HCT116 (cell line): ENCODE measurements around the gene SLC38A2. TPM values are rescaled to one million over a fixed set of nuclear protein-coding genes. Genes with fewer than 3 reads are reported as not detected.

ENCODE experiments used
- ATAC-seq: fragments of 200-7000 bp; cut with Tn5 transposase; 2 replicates; pipeline ENCODE4 v1.9.1; 2020; ENCODE audit warnings: mild to moderate bottlenecking, moderate library complexity
- BruUV-seq: library from RNA; stranded (reverse); fragments of 400-500 nt; replicated peaks from 2 replicates; lab custom pipeline; 2021; lab: Mats Ljungman, UMichigan
- CTCF ChIA-PET: fragments of 300-600 bp; sonication (Branson Sonifier 250); formaldehyde crosslinking; loops from one replicate; lab custom pipeline; 2021; ENCODE audit warnings: antibody characterized with exemption; lab: Charles Lee
- POLR2A ChIA-PET: fragments of 300-600, 350-600 bp; sonication (Branson Sonifier 250); formaldehyde crosslinking; loops from one replicate; lab custom pipeline; 2021; ENCODE audit warnings: antibody characterized with exemption; lab: Charles Lee
- RAD21 ChIA-PET, 2 experiments: fragments of 300-600 bp; sonication (Branson Sonifier 250); formaldehyde crosslinking; loops; one replicate each; lab custom pipeline; 2023; ENCODE audit warnings: low total read pairs in 2 of 2; ENCODE audit not compliant: uncharacterized antibody in 2 of 2, unreplicated experiment in 2 of 2, low non-redundant PET in 1 of 2; lab: Charles Lee
- DNase-seq: peaks from one replicate; pipeline ENCODE4 v3.0.0-alpha.2; 2010; ENCODE audit warnings: low read depth, low spot score
- H2AFZ ChIP-seq: fragments of 200-600 bp; shearing (Covaris generic), sonication (generic); 2 replicates; pipeline ENCODE4 v1.6.1; 2017; ENCODE audit warnings: low read depth, mixed run types, mixed read lengths, antibody characterized with exemption, low read length; ENCODE audit not compliant: poor library complexity, severe bottlenecking
- H3K27ac ChIP-seq: 2 replicates; pipeline ENCODE4 v1.5.1; 2012; ENCODE audit warnings: low read depth, low read length
- H3K27me3 ChIP-seq: fragments of 200-600 bp; sonication (generic); 2 replicates; pipeline ENCODE4 v1.6.1; 2016; ENCODE audit warnings: mixed run types, low read length, mixed read lengths; ENCODE audit not compliant: insufficient read depth
- H3K36me3 ChIP-seq, 2 experiments: fragments of 200-500 bp in 1 of 2; fragments of 200-600 bp in 1 of 2; sonication (Bioruptor generic) in 1 of 2; sonication (generic) in 1 of 2; 2 replicates each; pipeline versions ENCODE4 v1.5.1 to v1.6.1; 2014 to 2016; ENCODE audit warnings: low read length in 2 of 2, inconsistent platforms in 1 of 2, mixed read lengths in 1 of 2, mixed run types in 1 of 2; ENCODE audit not compliant: insufficient read depth in 2 of 2, control insufficient read depth in 1 of 2
- H3K4me1 ChIP-seq, 2 experiments: fragments of 200-600 bp in 1 of 2; sonication (generic) in 1 of 2; 2 replicates each; pipeline versions ENCODE4 v1.5.1 to v1.6.1; 2012 to 2017; ENCODE audit warnings: low read length in 2 of 2, inconsistent platforms in 1 of 2, mild to moderate bottlenecking in 1 of 2, mixed read lengths in 1 of 2, mixed run types in 1 of 2, moderate library complexity in 1 of 2; ENCODE audit not compliant: insufficient read depth in 2 of 2, control insufficient read depth in 1 of 2
- H3K4me2 ChIP-seq: fragments of 200-600 bp; sonication (generic); 2 replicates; pipeline ENCODE4 v1.6.1; 2017; ENCODE audit warnings: mixed run types, low read length, mixed read lengths
- H3K4me3 ChIP-seq, 2 experiments: fragments of 200-600 bp in 1 of 2; sonication (generic) in 1 of 2; replicated peaks in 1 of 2; 2 replicates each; pipeline ENCODE4 v1.5.1; 2011 to 2016; ENCODE audit warnings: low read length in 2 of 2, control low read depth in 1 of 2, low read depth in 1 of 2, mild to moderate bottlenecking in 1 of 2, mixed read lengths in 1 of 2, mixed run types in 1 of 2
- H3K79me2 ChIP-seq: fragments of 200-600 bp; sonication (generic); 2 replicates; pipeline ENCODE4 v1.6.1; 2017; ENCODE audit warnings: mild to moderate bottlenecking, mixed run types, low read length, moderate library complexity, mixed read lengths; ENCODE audit not compliant: insufficient read depth
- H3K9ac ChIP-seq: fragments of 200-600 bp; sonication (generic); 2 replicates; pipeline ENCODE4 v1.6.1; 2016; ENCODE audit warnings: low read length, mixed read lengths
- H3K9me2 ChIP-seq: fragments of 200-600 bp; sonication (generic), shearing (Covaris generic); 2 replicates; pipeline ENCODE4 v1.6.1; 2017; ENCODE audit warnings: mixed run types, mild to moderate bottlenecking, moderate library complexity; ENCODE audit not compliant: insufficient read depth
- H3K9me3 ChIP-seq, 2 experiments: fragments of 200-500 bp in 1 of 2; fragments of 200-600 bp in 1 of 2; sonication (Bioruptor generic) in 1 of 2; sonication (generic) in 1 of 2; 2 replicates each; pipeline ENCODE4 v1.6.1; 2014 to 2017; ENCODE audit warnings: low read length in 2 of 2, mixed read lengths in 2 of 2, inconsistent platforms in 1 of 2, low read depth in 1 of 2, mild to moderate bottlenecking in 1 of 2, mixed run types in 1 of 2, moderate library complexity in 1 of 2; ENCODE audit not compliant: control insufficient read depth in 1 of 2, insufficient read depth in 1 of 2
- H4K20me1 ChIP-seq: fragments of 200-600 bp; sonication (generic), shearing (Covaris generic); 2 replicates; pipeline ENCODE4 v1.6.1; 2017; ENCODE audit warnings: mixed run types, mild to moderate bottlenecking, moderate library complexity; ENCODE audit not compliant: insufficient read depth
- CBX3 ChIP-seq: IDR thresholded peaks from 2 replicates; pipeline ENCODE4 v1.6.1; 2012; ENCODE audit warnings: low read depth
- CEBPB ChIP-seq: IDR thresholded peaks from 2 replicates; pipeline ENCODE4 v1.6.1; 2012; ENCODE audit warnings: low read depth
- CTCF ChIP-seq, 3 experiments: fragments of 200-600 bp in 1 of 3; sonication (generic) in 1 of 3; IDR thresholded peaks in 2 of 3; conservative IDR thresholded peaks in 1 of 3; 2 replicates each; pipeline ENCODE4 v1.5.1; 2012 to 2017; ENCODE audit warnings: low read depth in 2 of 3, low read length in 2 of 3, antibody characterized with exemption in 1 of 3, borderline replicate concordance in 1 of 3, control low read depth in 1 of 3, mild to moderate bottlenecking in 1 of 3, mixed read lengths in 1 of 3, mixed run types in 1 of 3, moderate library complexity in 1 of 3; ENCODE audit not compliant: insufficient read depth in 1 of 3
- EGR1 ChIP-seq: IDR thresholded peaks from 2 replicates; pipeline ENCODE4 v1.6.1; 2012; ENCODE audit warnings: low read depth
- ELF1 ChIP-seq: IDR thresholded peaks from 2 replicates; pipeline ENCODE4 v1.6.1; 2012; ENCODE audit warnings: low read depth, borderline replicate concordance
- EZH2 ChIP-seq: fragments of 200-600 bp; sonication (generic); IDR thresholded peaks from 2 replicates; pipeline ENCODE4 v1.6.1; 2017; ENCODE audit warnings: antibody characterized with exemption, mixed run types
- FOSL1 ChIP-seq: IDR thresholded peaks from 2 replicates; pipeline ENCODE4 v1.6.1; 2012; ENCODE audit warnings: low read depth
- JUND ChIP-seq: IDR thresholded peaks from 2 replicates; pipeline ENCODE4 v1.6.1; 2012
- MAX ChIP-seq: IDR thresholded peaks from 2 replicates; pipeline ENCODE4 v1.6.1; 2012
- RAD21 ChIP-seq: IDR thresholded peaks from 2 replicates; pipeline ENCODE4 v1.6.1; 2012; ENCODE audit warnings: low read depth, mild to moderate bottlenecking
- REST ChIP-seq: IDR thresholded peaks from 2 replicates; pipeline ENCODE4 v1.6.1; 2012; ENCODE audit warnings: low read depth
- SIN3A ChIP-seq: IDR thresholded peaks from 2 replicates; pipeline ENCODE4 v1.6.1; 2012; ENCODE audit warnings: low read depth
- SP1 ChIP-seq: IDR thresholded peaks from 2 replicates; pipeline ENCODE4 v1.6.1; 2012; ENCODE audit warnings: low read depth
- SRF ChIP-seq: IDR thresholded peaks from 2 replicates; pipeline ENCODE4 v1.6.1; 2012; ENCODE audit warnings: low read depth
- TCF7L2 ChIP-seq: IDR thresholded peaks from 2 replicates; pipeline ENCODE4 v1.7.0; 2011; ENCODE audit warnings: borderline replicate concordance, inconsistent platforms; ENCODE audit not compliant: insufficient read depth, insufficient read length; ENCODE audit errors: extremely low read depth
- YY1 ChIP-seq: IDR thresholded peaks from 2 replicates; pipeline ENCODE4 v1.6.1; 2011; ENCODE audit warnings: low read length, low read depth, moderate library complexity, mild to moderate bottlenecking; ENCODE audit not compliant: insufficient replicate concordance; ENCODE audit errors: extremely low read depth
- ZFX ChIP-seq: fragments of 450-650 bp; IDR thresholded peaks from 2 replicates; pipeline ENCODE4 v1.6.1; 2017
- intact Hi-C: fragments of 100-400 bp; cut with micrococcal nuclease; formaldehyde crosslinking; loops from 2 replicates; pipeline ENCODE4 v1.10.0; 2022
- total RNA-seq: library from RNA; stranded (reverse); gene quantifications from one replicate; pipeline ENCODE4 v1.2.1, GENCODE V29; 2021; ENCODE audit not compliant: unreplicated experiment
- TF ChIP-seq, protein P1 (sequence below): IDR thresholded peaks from 2 replicates; pipeline ENCODE4 v1.6.1; 2011; ENCODE audit warnings: mild to moderate bottlenecking, low read length, moderate library complexity; ENCODE audit not compliant: insufficient replicate concordance; ENCODE audit errors: extremely low read depth

Gene SLC38A2
- total RNA-seq, 1 experiment from 2014 or later, result 1,049 TPM

- intact Hi-C loops, result no loop called here
- ChIA-PET CTCF (no interaction called here), RAD21 (no interaction called here)
Observed at GRCh38 chr12:46379352-46379751, 6.8 kb upstream of the SLC38A2 start.

More at GRCh38 chr12:46379352-46379751, 6.8 kb upstream of the SLC38A2 start:
- POLR2A ChIA-PET, result no interaction called here
- Histone ChIP-seq H3K4me3 (no peak overlapping the region), H3K9me3 (no peaks in the 10 kb centered on the region), H3K9me2 (no peaks in the 10 kb centered on the region), H4K20me1 (no peaks in the 10 kb centered on the region), H3K79me2 (peaks cover 6% of the 10 kb centered on the region), H2AFZ (no peak overlapping the region), H3K9ac (no peak overlapping the region), H3K27me3 (no peaks in the 10 kb centered on the region), H3K27ac (no peak overlapping the region), H3K36me3 (no peaks in the 10 kb centered on the region), H3K4me1 (peaks cover 27 to 46% of the 10 kb centered on the region in 2 experiments), H3K4me2 (no peak overlapping the region)
- TF ChIP-seq ZFX (no peak), CBX3 (no peak), TCF7L2 (no peak), FOSL1 (no peak), CTCF (IDR thresholded peaks at IDR 0.05 in 2 of 3, conservative IDR thresholded peaks at IDR 0.05 in 1 of 3; ENCODE audit: borderline replicate concordance in 1 of 3, insufficient read depth in 1 of 3, low read depth in 2 of 3, low read length in 2 of 3) (no peak), JUND (no peak), RAD21 (no peak), SRF (no peak), SP1 (no peak), CEBPB (no peak), SIN3A (no peak), YY1 (no peak), MAX (no peak), EGR1 (no peak), REST (no peak), EZH2 (no peak), ELF1 (no peak)
- TF ChIP-seq, protein P1, sequence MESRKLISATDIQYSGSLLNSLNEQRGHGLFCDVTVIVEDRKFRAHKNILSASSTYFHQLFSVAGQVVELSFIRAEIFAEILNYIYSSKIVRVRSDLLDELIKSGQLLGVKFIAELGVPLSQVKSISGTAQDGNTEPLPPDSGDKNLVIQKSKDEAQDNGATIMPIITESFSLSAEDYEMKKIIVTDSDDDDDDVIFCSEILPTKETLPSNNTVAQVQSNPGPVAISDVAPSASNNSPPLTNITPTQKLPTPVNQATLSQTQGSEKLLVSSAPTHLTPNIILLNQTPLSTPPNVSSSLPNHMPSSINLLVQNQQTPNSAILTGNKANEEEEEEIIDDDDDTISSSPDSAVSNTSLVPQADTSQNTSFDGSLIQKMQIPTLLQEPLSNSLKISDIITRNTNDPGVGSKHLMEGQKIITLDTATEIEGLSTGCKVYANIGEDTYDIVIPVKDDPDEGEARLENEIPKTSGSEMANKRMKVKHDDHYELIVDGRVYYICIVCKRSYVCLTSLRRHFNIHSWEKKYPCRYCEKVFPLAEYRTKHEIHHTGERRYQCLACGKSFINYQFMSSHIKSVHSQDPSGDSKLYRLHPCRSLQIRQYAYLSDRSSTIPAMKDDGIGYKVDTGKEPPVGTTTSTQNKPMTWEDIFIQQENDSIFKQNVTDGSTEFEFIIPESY, result no peak
- DNase-seq (no peak), ATAC-seq (no peak)
- no TSS peak for BruUV-seq
